ENCODE data around the gene BRMS1. TPM values are rescaled to one million over a fixed set of nuclear protein-coding genes. Genes with fewer than 3 reads are reported as not detected.

BRMS1 gene
- total and polyA plus RNA-seq, 4 donors = 12.0 to 24.0 (median 20.3) TPM

- H3K4me3 ChIP-seq (ENCODE audit: low read depth in 1 of 3, low read length in 3 of 3) = no peak overlapping the region
- TF ChIP-seq GABPA (IDR thresholded peaks at IDR 0.05 in 1 of 2, conservative IDR thresholded peaks at IDR 0.05 in 1 of 2) = no peak
- no peak for TF ChIP-seq CTCF (IDR thresholded peaks at IDR 0.05; ENCODE audit: low read depth, low read length, missing input control)
- no peak for TF ChIP-seq RAD21 (IDR thresholded peaks at IDR 0.05)
- no peak for TF ChIP-seq ATF3 (IDR thresholded peaks at IDR 0.05)
- no peak for TF ChIP-seq HNF4G (IDR thresholded peaks at IDR 0.05)
- no peak for TF ChIP-seq EGR1 (IDR thresholded peaks at IDR 0.05; ENCODE audit: low read depth in 2 of 2)
- TF ChIP-seq HNF4A (conservative IDR thresholded peaks at IDR 0.05) = no peak
- no peak for TF ChIP-seq FOXA1 (IDR thresholded peaks at IDR 0.05)
- no peak for TF ChIP-seq FOXA2 (IDR thresholded peaks at IDR 0.05)
- TF ChIP-seq TAF1 (conservative IDR thresholded peaks at IDR 0.05) = no peak
- no peak for TF ChIP-seq YY1 (IDR thresholded peaks at IDR 0.05)
- no peak for TF ChIP-seq SP1 (IDR thresholded peaks at IDR 0.05)
- TF ChIP-seq JUND (IDR thresholded peaks at IDR 0.05) = no peak
- TF ChIP-seq NR2F2 (IDR thresholded peaks at IDR 0.05) = no peak
- TF ChIP-seq REST (IDR thresholded peaks at IDR 0.05) = no peak
- no peak for TF ChIP-seq MAX (IDR thresholded peaks at IDR 0.05)
- TF ChIP-seq RXRA (IDR thresholded peaks at IDR 0.05) = no peak
- no peak for TF ChIP-seq ZBTB33 (IDR thresholded peaks at IDR 0.05)
- no peaks in the 10 kb centered on the region for H3K9me3 ChIP-seq (ENCODE audit: control insufficient read depth in 4 of 4, low read length in 3 of 4)
- 96% methylated on average over 28 of the region's 28 CpGs for WGBS
- H3K36me3 ChIP-seq (ENCODE audit: control insufficient read depth in 4 of 4, insufficient read depth in 3 of 4, low read depth in 1 of 4, low read length in 3 of 4) = peaks cover 12 to 35% (median 20%) of the 10 kb centered on the region in 4 donors
- no peak overlapping the region for H3K27ac ChIP-seq (ENCODE audit: low read depth in 1 of 2, low read length in 2 of 2)
- no peaks in the 10 kb centered on the region for H3K27me3 ChIP-seq (ENCODE audit: control insufficient read depth in 4 of 4, insufficient read depth in 4 of 4, low read length in 3 of 4)
- DNase-seq (ENCODE audit: low spot score) = no peak
- H3K4me1 ChIP-seq (ENCODE audit: control insufficient read depth in 4 of 4, insufficient read depth in 4 of 4, low read length in 3 of 4) = peaks cover 5 to 32% (median 27%) of the 10 kb centered on the region in 4 donors
- H3K9ac ChIP-seq (ENCODE audit: low read depth in 1 of 2, low read length in 2 of 2) = no peak overlapping the region
Measured at GRCh38 chr11:66340596-66341501, 4.1 kb downstream of the BRMS1 start.
